ENCODE data around the gene TRPC1.
"Not testable (repeated sequence)": the region's sequence is repeated elsewhere in the genome, so short reads cannot be mapped to it uniquely, and the experiment has no call there.

The TRPC1 gene

GRCh38 chr3:142723968-142724681, at the start of gene TRPC1:
Gene TRPC1, plus strand, starts transcription at chr3:142724034. Its CDS starts 526 bp downstream, at chr3:142724560.
- peak; percentile 79 to 88 for DNase-seq

- DNase-seq, result no peak
Observed at GRCh38 chr3:142676151-142676550, 47.7 kb upstream of the TRPC1 start.

GRCh38 chr3:142680710-142681109, 43.1 kb upstream of the TRPC1 start:
- DNase-seq, result no peak

- DNase-seq, result no peak
Observed at GRCh38 chr3:142690613-142691012, 33.2 kb upstream of the TRPC1 start.

GRCh38 chr3:142691527-142691926, 32.3 kb upstream of the TRPC1 start:
- DNase-seq, result no peak

- no peak for DNase-seq
Observed at GRCh38 chr3:142693136-142693853, 30.5 kb upstream of the TRPC1 start.

- no peak for DNase-seq
Observed at GRCh38 chr3:142694225-142694624, 29.6 kb upstream of the TRPC1 start.

- DNase-seq, result no peak
Observed at GRCh38 chr3:142705198-142705597, 18.6 kb upstream of the TRPC1 start.

GRCh38 chr3:142706321-142707127, 17.3 kb upstream of the TRPC1 start:
- DNase-seq, result no peak

- no peak for DNase-seq
Observed at GRCh38 chr3:142709207-142709606, 14.6 kb upstream of the TRPC1 start.

GRCh38 chr3:142714882-142715281, 9.0 kb upstream of the TRPC1 start:
- DNase-seq, result not testable (repeated sequence)

GRCh38 chr3:142716102-142716501, 7.7 kb upstream of the TRPC1 start:
- no peak for DNase-seq

GRCh38 chr3:142723665-142723967, 218 bp upstream of the TRPC1 start:
- DNase-seq, result no peak

- peak; percentile 56 to 72 for DNase-seq
Observed at GRCh38 chr3:142724682-142725356, 985 bp downstream of the TRPC1 start.

GRCh38 chr3:142725357-142725739, 1.5 kb downstream of the TRPC1 start:
- no peak for DNase-seq

- DNase-seq, result no peak
Observed at GRCh38 chr3:142726017-142726416, 2.2 kb downstream of the TRPC1 start.

GRCh38 chr3:142732066-142732465, 8.2 kb downstream of the TRPC1 start:
- DNase-seq, result no peak

GRCh38 chr3:142734834-142735233, 11.0 kb downstream of the TRPC1 start:
- no peak for DNase-seq

- no peak for DNase-seq
Observed at GRCh38 chr3:142735462-142735861, 11.6 kb downstream of the TRPC1 start.

GRCh38 chr3:142738396-142738795, 14.6 kb downstream of the TRPC1 start:
- DNase-seq, result no peak

- DNase-seq, result no peak
Observed at GRCh38 chr3:142746646-142747045, 22.8 kb downstream of the TRPC1 start.

- DNase-seq, result not testable (repeated sequence)
Observed at GRCh38 chr3:142750531-142750930, 26.7 kb downstream of the TRPC1 start.

- DNase-seq, result not testable (repeated sequence)
Observed at GRCh38 chr3:142752605-142753004, 28.8 kb downstream of the TRPC1 start.

All from SHP77 (cell line).